RCC 7860 (cell line): ENCODE data around the gene TNRC18.

ENCODE experiments used
- DNase-seq: peaks from one replicate; pipeline ENCODE4 v3.0.0-alpha.2; 2015; ENCODE audit warnings: low spot score
- FAIRE-seq: peaks from 2 replicates; lab custom pipeline; 2012; peaks lifted over from hg19 to GRCh38; lab: Jason Lieb, UNC

Gene TNRC18

GRCh38 chr7:5352440-5353010 lies 71.1 kb downstream of the TNRC18 start:
- no peak for DNase-seq
- FAIRE-seq: no peak

- DNase-seq (no peak), FAIRE-seq (no peak)
These were observed 71.9 kb downstream of the TNRC18 start for GRCh38 chr7:5351507-5352265.

GRCh38 chr7:5350600-5351385 lies 72.8 kb downstream of the TNRC18 start:
- FAIRE-seq (no peak), DNase-seq (no peak)

GRCh38 chr7:5350174-5350463 lies 73.5 kb downstream of the TNRC18 start:
- no peak for DNase-seq

GRCh38 chr7:5349437-5350173 lies 74.0 kb downstream of the TNRC18 start:
- no peak for DNase-seq
- no peak for FAIRE-seq

More at GRCh38 chr7:5350174-5350463, 73.5 kb downstream of the TNRC18 start:
- no peak for FAIRE-seq

- no peak for FAIRE-seq
- DNase-seq: no peak
These were observed 74.6 kb downstream of the TNRC18 start for GRCh38 chr7:5349005-5349380.

GRCh38 chr7:5348134-5349004 lies 75.3 kb downstream of the TNRC18 start:
- FAIRE-seq (no peak), DNase-seq (no peak)

- no peak for DNase-seq
- no peak for FAIRE-seq
These were observed 78.0 kb downstream of the TNRC18 start for GRCh38 chr7:5345671-5346070.

- DNase-seq (no peak), FAIRE-seq (no peak)
These were observed 78.5 kb downstream of the TNRC18 start for GRCh38 chr7:5345171-5345570.

- FAIRE-seq: no peak
- DNase-seq: no peak
These were observed 79.3 kb downstream of the TNRC18 start for GRCh38 chr7:5344342-5344741.

GRCh38 chr7:5343884-5344283 lies 79.8 kb downstream of the TNRC18 start:
- DNase-seq (no peak), FAIRE-seq (no peak)

GRCh38 chr7:5342631-5343030 lies 81.0 kb downstream of the TNRC18 start:
- FAIRE-seq: no peak
- DNase-seq: no peak

GRCh38 chr7:5339955-5340354 lies 83.7 kb downstream of the TNRC18 start:
- DNase-seq (no peak), FAIRE-seq (no peak)

GRCh38 chr7:5337047-5337446 lies 86.6 kb downstream of the TNRC18 start:
- FAIRE-seq (no peak), DNase-seq (no peak)

GRCh38 chr7:5334671-5335070 lies 89.0 kb downstream of the TNRC18 start:
- DNase-seq (no peak), FAIRE-seq (no peak)

GRCh38 chr7:5333121-5334045 lies 90.3 kb downstream of the TNRC18 start:
- FAIRE-seq (no peak), DNase-seq (no peak)

GRCh38 chr7:5332579-5332978 lies 91.1 kb downstream of the TNRC18 start:
- DNase-seq: no peak
- no peak for FAIRE-seq

- DNase-seq (no peak), FAIRE-seq (no peak)
These were observed 93.3 kb downstream of the TNRC18 start for GRCh38 chr7:5330288-5330687.

GRCh38 chr7:5324961-5325360 lies 98.7 kb downstream of the TNRC18 start:
- FAIRE-seq: no peak
- DNase-seq: no peak
